DND-41 (cell line): Measurements from ENCODE around the gene MARVELD3.
"Not testable (repeated sequence)": the region's sequence is repeated elsewhere in the genome, so short reads cannot be mapped to it uniquely, and the experiment has no call there.

ENCODE experiments used
- ATAC-seq: fragments of 200-7000 bp; cut with Tn5 transposase; 3 replicates; pipeline ENCODE4 v1.9.1; 2021; ENCODE audit warnings: low read depth; ENCODE audit not compliant: insufficient read depth
- DNase-seq: peaks from one replicate; pipeline ENCODE4 v3.0.0-alpha.2; 2020
- H2AFZ ChIP-seq: 2 replicates; pipeline ENCODE4 v1.6.0; 2012; ENCODE audit warnings: low read depth, low read length
- H3K27ac ChIP-seq: 2 replicates; pipeline ENCODE4 v1.5.1; 2012; ENCODE audit warnings: low read length, inconsistent platforms
- H3K27me3 ChIP-seq: fragments of 200-600 bp; sonication (generic); 2 replicates; pipeline ENCODE4 v1.6.0; 2012; ENCODE audit warnings: low read length, mild to moderate bottlenecking, inconsistent platforms; ENCODE audit not compliant: insufficient read depth, poor library complexity
- H3K36me3 ChIP-seq: 2 replicates; pipeline ENCODE4 v1.5.1; 2012; ENCODE audit warnings: low read length, inconsistent platforms; ENCODE audit not compliant: insufficient read depth
- H3K4me1 ChIP-seq: 2 replicates; pipeline ENCODE4 v1.5.1; 2012; ENCODE audit warnings: mild to moderate bottlenecking, low read length; ENCODE audit not compliant: insufficient read depth
- H3K4me2 ChIP-seq: 2 replicates; pipeline ENCODE4 v1.6.0; 2012; ENCODE audit warnings: mild to moderate bottlenecking, moderate library complexity, low read length, inconsistent platforms; ENCODE audit not compliant: insufficient read depth
- H3K4me3 ChIP-seq, 2 experiments: fragments of 200-600 bp in 1 of 2; shearing (Covaris generic) in 1 of 2; 2 replicates each; pipeline ENCODE4 v1.5.1; 2012 to 2016; ENCODE audit warnings: inconsistent platforms in 2 of 2, low read length in 2 of 2, mild to moderate bottlenecking in 2 of 2, low read depth in 1 of 2, moderate library complexity in 1 of 2
- H3K79me2 ChIP-seq: 2 replicates; pipeline ENCODE4 v1.6.0; 2012; ENCODE audit warnings: low read length, inconsistent platforms; ENCODE audit not compliant: insufficient read depth
- H3K9ac ChIP-seq: 2 replicates; pipeline ENCODE4 v1.6.0; 2012; ENCODE audit warnings: low read depth, mild to moderate bottlenecking, inconsistent platforms, low read length, moderate library complexity
- H3K9me3 ChIP-seq: 2 replicates; pipeline ENCODE4 v1.5.1; 2012; ENCODE audit warnings: low read length, moderate library complexity, mild to moderate bottlenecking, inconsistent platforms; ENCODE audit not compliant: insufficient read depth, severe bottlenecking
- H4K20me1 ChIP-seq: 2 replicates; pipeline ENCODE4 v1.6.0; 2012; ENCODE audit warnings: low read length; ENCODE audit not compliant: insufficient read depth
- EZH2 ChIP-seq: IDR thresholded peaks from 3 replicates; pipeline ENCODE4 v1.6.1; 2012; ENCODE audit warnings: borderline replicate concordance, low read depth, mild to moderate bottlenecking, moderate library complexity, low read length, inconsistent platforms; ENCODE audit not compliant: severe bottlenecking
- TF ChIP-seq, protein P1 (sequence below): IDR thresholded peaks from 2 replicates; pipeline ENCODE4 v1.5.1; 2012; ENCODE audit warnings: borderline replicate concordance, low read length, moderate library complexity, mild to moderate bottlenecking; ENCODE audit not compliant: poor library complexity, severe bottlenecking; ENCODE audit errors: extremely low read depth

MARVELD3 gene, protein sequence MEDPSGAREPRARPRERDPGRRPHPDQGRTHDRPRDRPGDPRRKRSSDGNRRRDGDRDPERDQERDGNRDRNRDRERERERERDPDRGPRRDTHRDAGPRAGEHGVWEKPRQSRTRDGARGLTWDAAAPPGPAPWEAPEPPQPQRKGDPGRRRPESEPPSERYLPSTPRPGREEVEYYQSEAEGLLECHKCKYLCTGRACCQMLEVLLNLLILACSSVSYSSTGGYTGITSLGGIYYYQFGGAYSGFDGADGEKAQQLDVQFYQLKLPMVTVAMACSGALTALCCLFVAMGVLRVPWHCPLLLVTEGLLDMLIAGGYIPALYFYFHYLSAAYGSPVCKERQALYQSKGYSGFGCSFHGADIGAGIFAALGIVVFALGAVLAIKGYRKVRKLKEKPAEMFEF

DNA sequence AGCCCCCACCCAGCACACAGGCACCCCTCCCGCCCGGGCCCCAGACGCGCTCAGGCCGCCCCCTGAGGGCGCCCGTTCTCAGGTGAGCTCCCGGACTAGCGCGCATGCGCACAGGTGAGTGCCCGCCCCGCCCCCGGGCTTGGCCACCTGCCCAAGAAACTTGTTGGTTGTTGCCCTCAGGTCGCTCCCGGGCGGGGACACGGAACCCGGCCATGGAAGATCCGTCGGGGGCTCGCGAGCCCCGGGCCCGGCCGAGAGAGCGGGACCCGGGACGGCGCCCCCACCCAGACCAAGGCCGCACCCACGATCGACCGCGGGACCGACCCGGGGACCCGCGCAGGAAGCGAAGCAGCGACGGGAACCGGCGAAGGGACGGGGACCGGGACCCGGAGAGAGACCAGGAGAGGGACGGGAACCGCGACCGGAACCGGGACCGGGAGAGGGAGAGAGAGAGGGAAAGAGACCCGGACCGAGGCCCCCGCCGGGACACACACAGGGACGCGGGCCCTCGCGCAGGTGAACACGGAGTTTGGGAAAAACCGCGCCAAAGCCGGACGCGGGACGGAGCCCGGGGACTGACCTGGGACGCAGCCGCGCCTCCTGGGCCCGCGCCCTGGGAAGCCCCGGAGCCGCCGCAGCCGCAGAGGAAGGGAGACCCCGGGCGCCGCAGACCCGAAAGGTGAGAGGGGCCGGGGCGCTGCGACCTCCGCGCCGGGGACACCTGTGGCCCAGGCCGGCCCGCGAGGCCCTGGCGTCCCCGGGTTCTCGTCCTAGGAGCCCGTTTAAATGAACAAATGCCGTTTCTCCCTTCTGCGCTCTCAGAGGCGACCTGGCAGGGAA is at the start of gene MARVELD3:
TSS of gene MARVELD3 (plus strand) at position 167 of the 840 bp plus-strand sequence. CDS start at position 213, 46 bp downstream.
- TF ChIP-seq, protein P1, sequence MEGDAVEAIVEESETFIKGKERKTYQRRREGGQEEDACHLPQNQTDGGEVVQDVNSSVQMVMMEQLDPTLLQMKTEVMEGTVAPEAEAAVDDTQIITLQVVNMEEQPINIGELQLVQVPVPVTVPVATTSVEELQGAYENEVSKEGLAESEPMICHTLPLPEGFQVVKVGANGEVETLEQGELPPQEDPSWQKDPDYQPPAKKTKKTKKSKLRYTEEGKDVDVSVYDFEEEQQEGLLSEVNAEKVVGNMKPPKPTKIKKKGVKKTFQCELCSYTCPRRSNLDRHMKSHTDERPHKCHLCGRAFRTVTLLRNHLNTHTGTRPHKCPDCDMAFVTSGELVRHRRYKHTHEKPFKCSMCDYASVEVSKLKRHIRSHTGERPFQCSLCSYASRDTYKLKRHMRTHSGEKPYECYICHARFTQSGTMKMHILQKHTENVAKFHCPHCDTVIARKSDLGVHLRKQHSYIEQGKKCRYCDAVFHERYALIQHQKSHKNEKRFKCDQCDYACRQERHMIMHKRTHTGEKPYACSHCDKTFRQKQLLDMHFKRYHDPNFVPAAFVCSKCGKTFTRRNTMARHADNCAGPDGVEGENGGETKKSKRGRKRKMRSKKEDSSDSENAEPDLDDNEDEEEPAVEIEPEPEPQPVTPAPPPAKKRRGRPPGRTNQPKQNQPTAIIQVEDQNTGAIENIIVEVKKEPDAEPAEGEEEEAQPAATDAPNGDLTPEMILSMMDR: no peak
- no peak for TF ChIP-seq EZH2
- Histone ChIP-seq H3K9ac (no peak within 1 kb of the TSS), H3K4me3 (no peak within 1 kb of the TSS), H4K20me1 (no peaks in the 10 kb centered on the region), H3K9me3 (no peaks in the 10 kb centered on the region), H3K4me1 (peaks cover 8% of the 10 kb centered on the region; the same call in 1 of the 2 replicates), H2AFZ (no peak within 1 kb of the TSS), H3K79me2 (no peaks in the 10 kb centered on the region), H3K4me2 (no peak within 1 kb of the TSS), H3K36me3 (no peaks in the 10 kb centered on the region), H3K27ac (no peak within 1 kb of the TSS), H3K27me3 (no peaks in the 10 kb centered on the region)
- ATAC-seq (no peak), DNase-seq (no peak)

DNA sequence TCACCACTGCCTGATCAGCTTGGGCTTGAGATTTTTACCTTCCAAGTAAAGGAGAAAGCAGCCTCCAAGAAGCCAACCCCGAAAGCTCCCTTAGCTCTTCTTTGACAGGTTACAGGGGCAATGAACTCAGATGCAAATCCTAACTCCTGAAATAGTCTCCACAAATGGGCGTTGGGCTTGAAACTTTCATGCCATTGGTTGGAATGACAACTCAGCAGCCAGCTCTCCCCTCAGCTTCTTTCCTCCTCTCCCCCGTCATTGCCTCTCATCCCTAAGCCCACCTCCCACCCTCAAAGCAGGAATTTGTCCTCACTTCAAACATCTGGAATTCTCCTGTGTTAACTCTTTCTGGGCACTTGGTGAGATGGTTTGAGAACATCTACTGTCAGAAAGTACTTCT is 49.0 kb upstream of the MARVELD3 start, which contains the start of gene TAT:
TSS of gene TAT (minus strand) at position 122 of the 400 bp plus-strand sequence. CDS start 677 bp downstream, outside the sequence.
- no peaks in the 10 kb centered on the region for H3K36me3 ChIP-seq

DNA sequence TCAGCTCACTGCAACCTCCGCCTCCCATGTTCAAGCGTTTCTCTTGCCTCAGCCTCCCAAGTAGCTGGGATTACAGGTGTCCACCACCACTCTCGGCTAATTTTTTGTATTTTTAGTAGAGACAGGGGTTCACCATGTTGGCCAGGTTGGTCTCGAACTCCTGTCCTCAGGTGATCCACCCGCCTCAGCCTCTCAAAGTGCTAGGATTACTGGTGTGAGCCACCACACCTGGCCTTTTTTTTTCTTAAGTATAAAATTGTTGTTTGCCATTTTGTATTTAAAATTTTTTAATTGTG is 43.5 kb upstream of the MARVELD3 start:
- not testable (repeated sequence) for H2AFZ ChIP-seq, ATAC-seq, H3K27ac ChIP-seq

More for the DNA sequence above, 49.0 kb upstream of the MARVELD3 start, which contains the start of gene TAT:
- Histone ChIP-seq H3K79me2 (no peaks in the 10 kb centered on the region), H3K4me3 (no peak within 1 kb of the TSS), H3K4me2 (no peak within 1 kb of the TSS), H3K9me3 (no peaks in the 10 kb centered on the region), H3K9ac (no peak within 1 kb of the TSS), H2AFZ (no peak within 1 kb of the TSS), H3K27me3 (peaks cover 18% of the 10 kb centered on the region), H3K4me1 (no peaks in the 10 kb centered on the region), H4K20me1 (no peaks in the 10 kb centered on the region), H3K27ac (no peak within 1 kb of the TSS)
- no peak for DNase-seq
- TF ChIP-seq, protein P1: no peak
- TF ChIP-seq EZH2: no peak
- ATAC-seq: no peak

More for the DNA sequence above, 43.5 kb upstream of the MARVELD3 start:
- not testable (repeated sequence) for H3K4me2 ChIP-seq, DNase-seq, H3K9me3 ChIP-seq, H3K4me3 ChIP-seq, H3K27me3 ChIP-seq, H3K79me2 ChIP-seq, H3K4me1 ChIP-seq, H3K9ac ChIP-seq, H4K20me1 ChIP-seq, H3K36me3 ChIP-seq
